ENCODE measurements around the gene SRSF2.

The SRSF2 gene

DNA sequence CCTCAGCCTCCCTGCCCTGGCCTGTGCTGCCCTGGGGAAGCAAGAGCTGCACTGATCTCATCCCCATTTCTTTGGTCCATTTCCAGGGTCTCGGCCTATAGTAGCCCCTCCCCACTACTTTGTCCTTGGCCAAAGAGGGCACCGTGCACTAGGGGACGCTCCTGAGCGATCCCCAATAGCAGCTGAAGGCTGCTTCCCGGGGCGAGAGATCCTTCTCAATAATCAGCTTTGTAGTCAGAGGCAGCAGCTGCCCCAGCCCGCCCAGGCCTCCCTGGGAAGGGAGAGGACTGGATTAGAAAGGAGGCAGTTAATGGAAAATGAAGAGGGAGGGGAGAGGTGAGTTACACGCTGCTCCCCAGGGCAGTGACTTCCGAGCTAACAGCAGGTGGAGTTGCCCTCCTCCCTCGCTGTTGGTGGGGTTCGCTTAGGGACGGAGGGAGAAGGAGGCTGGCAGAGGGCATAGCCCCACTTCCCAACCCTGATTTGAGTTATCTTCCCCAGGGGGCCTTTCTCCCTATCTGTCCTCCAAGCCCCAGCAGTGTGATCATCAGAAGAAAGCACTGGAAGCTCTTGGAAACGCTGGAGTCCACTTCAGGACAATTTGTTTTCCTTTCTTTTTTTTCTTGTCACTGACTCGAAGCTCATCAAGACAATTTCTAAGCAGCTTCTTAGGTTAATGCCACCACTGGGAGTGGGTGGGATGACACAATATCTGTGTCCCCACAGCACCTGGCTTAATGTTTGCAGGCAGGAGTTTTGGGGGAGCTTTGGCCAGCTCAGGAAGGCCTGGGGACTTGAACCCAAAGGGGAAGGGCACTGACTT, 28.9 kb downstream of the SRSF2 start:
- no peak overlapping the region for H3K4me3 ChIP-seq (ENCODE audit: low read depth, low read length)
- in situ Hi-C loops (cut with HindIII; ENCODE audit: low sequenced_read_pairs) = no loop called here
- TF ChIP-seq, protein P1, sequence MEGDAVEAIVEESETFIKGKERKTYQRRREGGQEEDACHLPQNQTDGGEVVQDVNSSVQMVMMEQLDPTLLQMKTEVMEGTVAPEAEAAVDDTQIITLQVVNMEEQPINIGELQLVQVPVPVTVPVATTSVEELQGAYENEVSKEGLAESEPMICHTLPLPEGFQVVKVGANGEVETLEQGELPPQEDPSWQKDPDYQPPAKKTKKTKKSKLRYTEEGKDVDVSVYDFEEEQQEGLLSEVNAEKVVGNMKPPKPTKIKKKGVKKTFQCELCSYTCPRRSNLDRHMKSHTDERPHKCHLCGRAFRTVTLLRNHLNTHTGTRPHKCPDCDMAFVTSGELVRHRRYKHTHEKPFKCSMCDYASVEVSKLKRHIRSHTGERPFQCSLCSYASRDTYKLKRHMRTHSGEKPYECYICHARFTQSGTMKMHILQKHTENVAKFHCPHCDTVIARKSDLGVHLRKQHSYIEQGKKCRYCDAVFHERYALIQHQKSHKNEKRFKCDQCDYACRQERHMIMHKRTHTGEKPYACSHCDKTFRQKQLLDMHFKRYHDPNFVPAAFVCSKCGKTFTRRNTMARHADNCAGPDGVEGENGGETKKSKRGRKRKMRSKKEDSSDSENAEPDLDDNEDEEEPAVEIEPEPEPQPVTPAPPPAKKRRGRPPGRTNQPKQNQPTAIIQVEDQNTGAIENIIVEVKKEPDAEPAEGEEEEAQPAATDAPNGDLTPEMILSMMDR (IDR thresholded peaks at IDR 0.05; ENCODE audit: low read depth, low read length) = peak; percentile 60
- peak; percentile 33 for DNase-seq (ENCODE audit: low read depth, low spot score)

DNA sequence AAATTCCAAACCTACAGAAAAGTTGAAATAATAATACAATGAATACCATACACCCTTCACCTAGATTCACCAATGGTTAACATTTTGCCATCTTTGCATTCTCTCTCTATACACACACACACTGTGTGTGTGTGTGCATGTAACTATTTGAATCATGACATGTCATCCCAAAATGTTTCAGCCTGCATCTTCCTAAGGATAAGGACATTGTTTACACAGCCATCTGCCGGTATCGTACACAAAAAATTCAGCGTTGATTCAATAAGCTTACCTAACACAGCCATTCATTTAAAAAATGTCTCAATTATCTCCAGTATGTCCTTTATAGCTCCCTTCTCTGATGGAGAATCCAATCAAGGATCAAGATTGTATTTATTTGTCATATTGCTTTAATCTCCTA, 30.3 kb downstream of the SRSF2 start:
- no peak overlapping the region for H3K4me3 ChIP-seq (ENCODE audit: low read depth, low read length)
- TF ChIP-seq, protein P1 (IDR thresholded peaks at IDR 0.05; ENCODE audit: low read depth, low read length) = no peak
- in situ Hi-C loops (cut with HindIII; ENCODE audit: low sequenced_read_pairs) = no loop called here

DNA sequence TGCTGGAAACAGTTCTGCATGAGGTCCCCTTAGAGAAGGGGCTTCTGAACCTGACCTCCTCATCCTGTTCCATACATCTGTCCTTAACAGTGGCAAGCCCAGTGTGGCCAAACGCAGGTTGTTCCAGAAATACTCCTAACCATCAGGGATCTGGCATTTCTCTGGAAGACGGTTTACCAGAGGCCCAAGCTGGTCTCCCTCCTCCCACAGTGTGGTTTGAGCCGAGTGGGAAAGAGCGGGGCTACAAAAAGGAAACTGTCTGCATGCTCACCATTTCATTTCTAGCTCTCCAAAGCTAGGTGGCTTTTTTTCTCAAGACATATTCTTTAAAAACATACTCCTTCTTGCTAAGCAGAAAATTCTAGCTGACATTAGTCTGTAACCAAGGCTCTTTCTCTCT, 32.3 kb downstream of the SRSF2 start:
- DNase-seq (ENCODE audit: low read depth, low spot score) = no peak
- no peak overlapping the region for H3K4me3 ChIP-seq (ENCODE audit: low read depth, low read length)
- in situ Hi-C loops (cut with HindIII; ENCODE audit: low sequenced_read_pairs) = no loop called here
- TF ChIP-seq, protein P1 (IDR thresholded peaks at IDR 0.05; ENCODE audit: low read depth, low read length) = peak; percentile 1

More for the DNA sequence above, 30.3 kb downstream of the SRSF2 start:
- no peak for DNase-seq (ENCODE audit: low read depth, low spot score)

DNA sequence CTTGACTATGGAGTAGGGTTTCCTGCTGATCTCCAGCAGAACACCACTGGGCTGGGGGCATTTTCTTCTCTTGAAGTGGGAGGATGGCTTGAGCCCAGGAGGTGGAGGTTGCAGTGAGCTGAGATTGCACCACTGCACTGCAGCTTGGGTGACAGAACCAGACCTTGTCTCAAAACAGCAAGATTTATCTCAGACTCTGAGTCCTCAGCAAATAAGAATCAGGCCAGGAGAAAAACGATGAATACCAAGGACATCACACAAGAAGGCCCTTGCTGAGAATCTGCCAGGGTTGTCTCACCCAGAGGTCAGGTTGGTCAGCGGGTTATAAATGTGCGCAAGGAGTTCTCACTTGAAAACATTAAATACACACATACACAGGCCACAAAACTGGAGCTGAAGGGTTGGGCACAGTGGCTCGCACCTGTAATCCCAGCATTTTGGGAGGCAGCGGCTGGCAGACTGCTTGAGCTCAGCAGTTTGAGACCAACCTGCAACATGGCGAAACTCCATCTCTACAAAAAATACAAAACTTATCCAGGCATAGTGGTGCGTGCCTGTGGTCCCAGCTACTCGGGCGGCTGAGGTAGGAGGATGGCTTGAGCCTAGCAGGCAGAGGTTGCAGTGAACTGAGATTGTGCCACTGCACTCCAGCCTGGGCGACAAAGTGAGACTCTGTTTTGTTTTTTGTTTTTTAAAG, 34.0 kb downstream of the SRSF2 start:
- no peak overlapping the region for H3K4me3 ChIP-seq (ENCODE audit: low read depth, low read length)
- DNase-seq (ENCODE audit: low read depth, low spot score) = no peak
- TF ChIP-seq, protein P1 (IDR thresholded peaks at IDR 0.05; ENCODE audit: low read depth, low read length) = no peak
- in situ Hi-C loops (cut with HindIII; ENCODE audit: low sequenced_read_pairs) = no loop called here

DNA sequence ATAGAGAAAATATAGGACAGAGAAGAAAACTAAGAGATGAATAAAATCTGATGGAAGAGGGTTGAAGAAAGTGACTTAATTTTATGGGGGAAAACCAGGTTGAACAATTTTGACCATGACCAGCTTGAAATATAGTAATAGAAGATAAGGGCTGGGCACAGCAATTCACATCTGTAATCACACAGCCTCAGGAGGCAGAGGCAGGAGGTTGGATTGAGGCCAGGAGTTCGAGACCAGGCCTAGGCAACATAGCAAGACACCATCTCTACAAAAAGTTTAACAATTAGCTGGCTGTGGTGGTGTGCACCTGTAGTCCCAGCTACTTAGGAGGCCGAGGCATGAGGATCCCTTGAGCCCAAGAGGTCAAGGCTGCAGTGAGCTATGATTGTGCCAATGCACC, 35.1 kb downstream of the SRSF2 start:
- in situ Hi-C loops (cut with HindIII; ENCODE audit: low sequenced_read_pairs) = no loop called here
- no peak for DNase-seq (ENCODE audit: low read depth, low spot score)
- H3K4me3 ChIP-seq (ENCODE audit: low read depth, low read length) = no peak overlapping the region
- TF ChIP-seq, protein P1 (IDR thresholded peaks at IDR 0.05; ENCODE audit: low read depth, low read length) = no peak

DNA sequence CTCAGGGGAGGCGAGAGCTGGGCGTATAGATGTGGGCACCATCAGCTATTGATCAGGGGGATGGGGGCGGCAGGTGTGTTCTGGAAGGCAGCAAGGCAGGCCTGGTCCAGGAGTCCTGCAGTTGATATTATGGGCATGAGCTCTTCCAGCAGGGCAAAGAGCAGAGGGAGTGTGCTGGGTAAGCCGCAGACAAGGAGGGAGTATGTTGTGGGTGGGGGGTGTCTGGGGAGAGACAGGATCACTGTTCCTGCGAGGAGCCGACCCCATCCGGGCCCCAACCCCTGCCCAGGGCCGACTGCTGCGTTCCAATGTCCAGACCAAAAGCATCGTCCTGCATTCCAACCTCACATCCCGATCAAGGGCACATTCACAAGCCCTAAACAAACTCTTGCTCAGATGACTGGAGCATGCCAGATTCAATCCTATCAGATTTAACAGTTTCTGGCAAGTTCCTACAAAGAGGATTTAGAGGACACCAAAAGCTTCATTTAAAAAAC, 35.6 kb downstream of the SRSF2 start:
- TF ChIP-seq, protein P1 (IDR thresholded peaks at IDR 0.05; ENCODE audit: low read depth, low read length) = no peak
- no peak overlapping the region for H3K4me3 ChIP-seq (ENCODE audit: low read depth, low read length)
- DNase-seq (ENCODE audit: low read depth, low spot score) = no peak
- in situ Hi-C loops (cut with HindIII; ENCODE audit: low sequenced_read_pairs) = no loop called here
